SK-N-SH treated with all-trans-retinoic acid at 6 μM for 48 hours (cell line): ENCODE measurements around the gene MUC2.

Experiments used
- ATAC-seq: fragments of 200-7000 bp; cut with Tn5 transposase; 3 replicates; pipeline ENCODE4 v1.9.1; 2020; ENCODE audit warnings: mild to moderate bottlenecking, moderate library complexity
- ARNTL ChIP-seq: fragments of 450-650 bp; formaldehyde crosslinking; IDR thresholded peaks from 2 replicates; pipeline ENCODE4 v1.5.0; 2020; ENCODE audit warnings: low read depth, mild to moderate bottlenecking, moderate library complexity, borderline replicate concordance
- BACH2 ChIP-seq: fragments of 250-450 bp; sonication (Bioruptor Pico); IDR thresholded peaks from 2 replicates; pipeline ENCODE4 v1.9.0; 2021; ENCODE audit warnings: mild to moderate bottlenecking, borderline replicate concordance
- CREB5 ChIP-seq: fragments of 250-450 bp; sonication (Bioruptor Pico); IDR thresholded peaks from 2 replicates; pipeline ENCODE4 v1.5.1; 2020; ENCODE audit warnings: low read depth, mild to moderate bottlenecking, moderate library complexity
- CSDC2 ChIP-seq: fragments of 250-450 bp; sonication (Bioruptor Pico); IDR thresholded peaks from 2 replicates; pipeline ENCODE4 v1.5.0; 2020; ENCODE audit warnings: mild to moderate bottlenecking, moderate library complexity
- CSRNP3 ChIP-seq: fragments of 250-450 bp; sonication (Bioruptor Pico); IDR thresholded peaks from 2 replicates; pipeline ENCODE4 v1.5.1; 2021; ENCODE audit warnings: mild to moderate bottlenecking, moderate library complexity
- ESRRG ChIP-seq: fragments of 250-450 bp; sonication (Bioruptor Pico); IDR thresholded peaks from 2 replicates; pipeline ENCODE4 v1.6.1; 2021; ENCODE audit warnings: mild to moderate bottlenecking
- GLIS3 ChIP-seq: fragments of 250-450 bp; sonication (Bioruptor Pico); IDR thresholded peaks from 2 replicates; pipeline ENCODE4 v1.5.0; 2020; ENCODE audit warnings: mild to moderate bottlenecking, moderate library complexity
- ISL1 ChIP-seq: fragments of 250-450 bp; sonication (Bioruptor Pico); IDR thresholded peaks from 2 replicates; pipeline ENCODE4 v2.1.2; 2022; ENCODE audit warnings: mild to moderate bottlenecking, moderate library complexity
- OSR1 ChIP-seq: fragments of 250-450 bp; sonication (Bioruptor Pico); IDR thresholded peaks from 2 replicates; pipeline ENCODE4 v1.8.0; 2022; ENCODE audit warnings: moderate library complexity, mild to moderate bottlenecking, inconsistent platforms
- PATZ1 ChIP-seq: fragments of 250-450 bp; sonication (Bioruptor Pico); IDR thresholded peaks from 2 replicates; pipeline ENCODE4 v1.8.0; 2020; ENCODE audit warnings: mild to moderate bottlenecking, moderate library complexity, borderline replicate concordance
- POU6F1 ChIP-seq: fragments of 250-450 bp; sonication (Bioruptor Pico); IDR thresholded peaks from 2 replicates; pipeline ENCODE4 v1.8.0; 2021; ENCODE audit warnings: low read depth, mild to moderate bottlenecking, moderate library complexity, borderline replicate concordance
- PPARA ChIP-seq: fragments of 250-450 bp; sonication (Bioruptor Pico); IDR thresholded peaks from 2 replicates; pipeline ENCODE4 v1.5.0; 2020; ENCODE audit warnings: mild to moderate bottlenecking, borderline replicate concordance
- RARB ChIP-seq: fragments of 250-450 bp; sonication (Bioruptor Pico); IDR thresholded peaks from 2 replicates; pipeline ENCODE4 v1.8.0; 2021; ENCODE audit warnings: mild to moderate bottlenecking, moderate library complexity
- SNAI2 ChIP-seq: fragments of 250-450 bp; sonication (Bioruptor Pico); IDR thresholded peaks from 2 replicates; pipeline ENCODE4 v1.5.0; 2020; ENCODE audit warnings: mild to moderate bottlenecking, moderate library complexity
- TCF4 ChIP-seq: fragments of 250-450 bp; sonication (Bioruptor Pico); IDR thresholded peaks from 2 replicates; pipeline ENCODE4 v1.8.0; 2021; ENCODE audit warnings: mild to moderate bottlenecking, moderate library complexity, borderline replicate concordance
- TOX ChIP-seq: fragments of 250-450 bp; sonication (Bioruptor Pico); IDR thresholded peaks from 2 replicates; pipeline ENCODE4 v1.8.0; 2021; ENCODE audit warnings: mild to moderate bottlenecking, moderate library complexity, borderline replicate concordance
- TSHZ2 ChIP-seq: fragments of 250-450 bp; sonication (Bioruptor Pico); IDR thresholded peaks from 2 replicates; pipeline ENCODE4 v1.5.0; 2020; ENCODE audit warnings: mild to moderate bottlenecking, moderate library complexity
- ZC3H10 ChIP-seq: fragments of 250-450 bp; sonication (Bioruptor Pico); IDR thresholded peaks from 2 replicates; pipeline ENCODE4 v1.5.1; 2021; ENCODE audit warnings: mild to moderate bottlenecking, moderate library complexity
- ZFP30 ChIP-seq: fragments of 450-650 bp; formaldehyde crosslinking; IDR thresholded peaks from 2 replicates; pipeline ENCODE4 v1.5.0; 2022; ENCODE audit warnings: mild to moderate bottlenecking, moderate library complexity
- ZNF565 ChIP-seq: fragments of 450-650 bp; formaldehyde crosslinking; conservative IDR thresholded peaks from 2 replicates; pipeline ENCODE4 v1.5.0; 2020; ENCODE audit warnings: low read depth, mild to moderate bottlenecking, moderate library complexity
- ZNF70 ChIP-seq: fragments of 450-650 bp; formaldehyde crosslinking; IDR thresholded peaks from 2 replicates; pipeline ENCODE4 v1.5.0; 2020; ENCODE audit warnings: mild to moderate bottlenecking, moderate library complexity
- ZNF8 ChIP-seq: fragments of 450-650 bp; formaldehyde crosslinking; IDR thresholded peaks from 2 replicates; pipeline ENCODE4 v1.5.0; 2020; ENCODE audit warnings: mild to moderate bottlenecking, moderate library complexity

Gene MUC2

GRCh38 chr11:1041149-1041467 lies 33.6 kb upstream of the MUC2 start (continued):
- TF ChIP-seq CREB5 (no peak), CSDC2 (CRISPR knock-in tag) (no peak), BACH2 (CRISPR knock-in tag) (no peak)

- no peak for ATAC-seq
- TF ChIP-seq ZNF565 (CRISPR knock-in tag) (no peak), RARB (CRISPR knock-in tag) (no peak), CSRNP3 (no peak), POU6F1 (CRISPR knock-in tag) (no peak), GLIS3 (no peak), ZC3H10 (CRISPR knock-in tag) (no peak), ISL1 (CRISPR knock-in tag) (no peak), CSDC2 (CRISPR knock-in tag) (no peak)
Measured at GRCh38 chr11:1041471-1041870, 33.2 kb upstream of the MUC2 start.

GRCh38 chr11:1041936-1042608 lies 32.6 kb upstream of the MUC2 start:
- no peak for TF ChIP-seq ISL1 (CRISPR knock-in tag)
- TF ChIP-seq ZNF70, result no peak
- no peak for TF ChIP-seq POU6F1 (CRISPR knock-in tag)
- no peak for TF ChIP-seq SNAI2
- TF ChIP-seq ZFP30 (CRISPR knock-in tag), result no peak
- TF ChIP-seq CREB5, result no peak
- no peak for TF ChIP-seq PPARA (CRISPR knock-in tag)
- TF ChIP-seq TOX (CRISPR knock-in tag), result no peak
- no peak for TF ChIP-seq ZNF8 (CRISPR knock-in tag)
- TF ChIP-seq BACH2 (CRISPR knock-in tag), result no peak
- no peak for TF ChIP-seq PATZ1
- TF ChIP-seq CSDC2 (CRISPR knock-in tag), result no peak
- TF ChIP-seq ZC3H10 (CRISPR knock-in tag), result no peak
- no peak for TF ChIP-seq GLIS3
- no peak for TF ChIP-seq TSHZ2 (CRISPR knock-in tag)
- no peak for TF ChIP-seq OSR1 (CRISPR knock-in tag)
- TF ChIP-seq ARNTL (CRISPR knock-in tag), result no peak
- TF ChIP-seq ESRRG, result no peak
- TF ChIP-seq TCF4 (CRISPR knock-in tag), result no peak
- ATAC-seq, result no peak
